ENCODE results near the gene BCOR. TPM values are rescaled to one million over a fixed set of nuclear protein-coding genes. Genes with fewer than 3 reads are reported as not detected.

Gene BCOR
- total RNA-seq, 4 donors from 2014 or later, result 23.8 to 37.5 (median 31.1) TPM

DNA sequence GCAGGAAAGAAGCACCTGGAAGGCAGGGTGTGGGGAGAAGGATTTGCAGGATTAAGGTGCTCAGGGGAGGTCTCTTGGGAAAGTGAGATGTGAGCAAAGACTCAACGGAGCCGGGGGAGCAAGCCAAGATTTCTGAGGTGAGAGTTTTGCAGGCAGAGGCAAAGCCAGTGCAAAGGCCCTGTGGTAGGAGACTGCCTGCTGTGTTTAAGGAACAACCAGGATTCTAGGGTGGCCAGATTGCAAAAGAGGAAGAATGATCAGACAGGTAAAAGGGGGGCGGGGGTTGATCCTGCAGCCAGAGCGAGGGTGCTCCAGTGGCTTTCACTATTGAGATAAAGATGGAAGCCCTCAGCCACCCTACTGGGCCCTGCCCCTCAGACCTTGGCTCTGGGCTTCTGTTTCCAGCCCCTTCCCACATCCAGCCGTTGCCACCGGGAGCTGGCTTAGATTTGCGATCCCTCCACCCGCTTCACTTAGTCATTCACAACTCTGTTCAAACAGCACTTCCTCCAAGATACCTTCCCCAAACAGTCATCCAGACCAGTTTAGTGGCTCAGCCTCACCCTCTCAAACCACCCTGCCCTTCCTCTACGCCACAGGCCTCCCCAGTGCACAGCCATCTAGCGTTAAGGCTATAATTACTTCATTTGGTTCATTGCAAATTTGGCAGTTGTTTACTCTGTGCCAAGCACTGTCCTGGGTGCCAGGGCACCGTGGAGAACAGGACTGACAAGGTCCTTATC, 23.3 kb upstream of the BCOR start:
- 58 to 68% methylated on average over 11 of the region's 11 CpGs for WGBS, 2 donors
- H3K4me3 ChIP-seq (ENCODE audit: low read depth, poor library complexity, severe bottlenecking), result no peak overlapping the region
- DNase-seq (ENCODE audit: low spot score in 2 of 2), result no peak
- TF ChIP-seq POLR2A (IDR thresholded peaks at IDR 0.05), result no peak
- TF ChIP-seq, protein P1, sequence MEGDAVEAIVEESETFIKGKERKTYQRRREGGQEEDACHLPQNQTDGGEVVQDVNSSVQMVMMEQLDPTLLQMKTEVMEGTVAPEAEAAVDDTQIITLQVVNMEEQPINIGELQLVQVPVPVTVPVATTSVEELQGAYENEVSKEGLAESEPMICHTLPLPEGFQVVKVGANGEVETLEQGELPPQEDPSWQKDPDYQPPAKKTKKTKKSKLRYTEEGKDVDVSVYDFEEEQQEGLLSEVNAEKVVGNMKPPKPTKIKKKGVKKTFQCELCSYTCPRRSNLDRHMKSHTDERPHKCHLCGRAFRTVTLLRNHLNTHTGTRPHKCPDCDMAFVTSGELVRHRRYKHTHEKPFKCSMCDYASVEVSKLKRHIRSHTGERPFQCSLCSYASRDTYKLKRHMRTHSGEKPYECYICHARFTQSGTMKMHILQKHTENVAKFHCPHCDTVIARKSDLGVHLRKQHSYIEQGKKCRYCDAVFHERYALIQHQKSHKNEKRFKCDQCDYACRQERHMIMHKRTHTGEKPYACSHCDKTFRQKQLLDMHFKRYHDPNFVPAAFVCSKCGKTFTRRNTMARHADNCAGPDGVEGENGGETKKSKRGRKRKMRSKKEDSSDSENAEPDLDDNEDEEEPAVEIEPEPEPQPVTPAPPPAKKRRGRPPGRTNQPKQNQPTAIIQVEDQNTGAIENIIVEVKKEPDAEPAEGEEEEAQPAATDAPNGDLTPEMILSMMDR (IDR thresholded peaks at IDR 0.05), result no peak
- intact Hi-C loops (cut with DNase I; ENCODE audit: low total_unique reads), result no loop called here

DNA sequence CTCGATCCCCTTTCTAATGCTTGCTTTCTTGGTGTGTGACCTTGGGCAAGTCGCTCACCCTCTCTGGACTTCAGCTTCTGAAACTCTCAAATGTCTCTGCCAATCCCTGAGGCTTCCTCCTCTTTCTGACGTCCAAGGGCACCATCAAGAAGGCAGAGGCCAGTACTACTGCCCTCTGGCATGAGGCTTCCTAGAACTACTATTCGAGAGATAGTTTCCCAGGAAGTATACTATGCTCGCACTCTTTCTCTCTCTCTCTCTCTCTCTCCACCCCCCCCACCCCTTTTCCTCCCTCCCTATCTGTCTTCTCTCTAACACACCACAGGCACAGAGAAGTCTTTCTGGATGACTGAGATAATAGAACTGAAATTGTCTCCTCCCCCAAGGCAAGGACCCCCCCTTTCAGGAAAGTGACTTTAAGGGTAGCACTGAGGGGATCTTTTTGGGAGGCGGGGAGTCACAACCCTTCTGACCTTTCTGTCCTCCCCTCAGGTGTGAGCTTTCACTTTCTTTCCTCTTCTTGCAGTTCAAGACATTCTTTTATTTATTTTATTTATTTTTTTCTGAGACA, 20.0 kb upstream of the BCOR start:
- WGBS, 2 donors, result 73 to 88% methylated on average over 6 of the region's 6 CpGs
- no peak for DNase-seq (ENCODE audit: low spot score in 2 of 2)
- no peak overlapping the region for H3K4me3 ChIP-seq (ENCODE audit: low read depth, poor library complexity, severe bottlenecking)
- TF ChIP-seq POLR2A (IDR thresholded peaks at IDR 0.05), result no peak
- TF ChIP-seq, protein P1 (IDR thresholded peaks at IDR 0.05), result no peak
- intact Hi-C loops (cut with DNase I; ENCODE audit: low total_unique reads), result no loop called here

DNA sequence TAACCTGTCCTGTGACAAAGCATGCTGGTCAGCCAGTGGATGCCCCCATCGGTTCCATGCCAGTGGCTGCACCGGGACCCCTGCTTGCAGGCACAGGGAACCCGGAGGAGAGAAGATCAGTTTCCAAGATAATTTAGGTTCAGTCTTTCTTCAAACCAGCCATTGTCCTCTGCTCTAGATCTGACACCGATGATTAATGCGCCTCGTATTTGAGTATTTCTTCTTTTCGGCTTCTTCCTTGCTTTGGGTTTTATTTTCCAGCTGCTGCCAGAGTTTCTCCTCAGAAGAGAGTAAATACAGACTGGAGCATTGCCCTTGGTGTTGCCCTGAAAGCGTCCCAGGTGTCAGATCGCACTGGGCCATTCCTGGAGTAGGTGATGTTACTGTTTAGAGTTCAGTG, 19.2 kb upstream of the BCOR start:
- intact Hi-C loops (cut with DNase I; ENCODE audit: low total_unique reads), result no loop called here
- 86 to 89% methylated on average over 9 of the region's 9 CpGs for WGBS, 2 donors
- TF ChIP-seq, protein P1 (IDR thresholded peaks at IDR 0.05), result no peak
- no peak for TF ChIP-seq POLR2A (IDR thresholded peaks at IDR 0.05)
- H3K4me3 ChIP-seq (ENCODE audit: low read depth, poor library complexity, severe bottlenecking), result no peak overlapping the region
- no peak for DNase-seq (ENCODE audit: low spot score in 2 of 2)

DNA sequence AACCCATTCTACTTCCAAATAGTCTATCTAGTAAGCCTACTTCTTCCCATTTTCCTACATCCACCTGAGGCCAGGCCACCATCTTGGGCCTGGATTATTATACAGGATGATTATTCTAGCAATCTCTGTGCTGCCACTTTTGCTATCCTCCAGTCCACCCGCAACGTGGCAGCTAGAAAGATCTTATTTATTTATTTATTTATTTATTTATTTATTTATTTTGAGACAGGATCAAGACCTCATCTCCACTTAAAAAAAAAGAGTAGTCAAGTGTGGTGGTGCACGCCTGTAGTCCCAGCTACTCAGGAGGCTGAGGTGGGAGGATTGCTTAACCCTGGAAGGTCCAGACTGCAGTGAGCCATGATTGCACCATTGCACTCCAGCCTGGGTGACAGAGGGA, 15.2 kb upstream of the BCOR start:
- WGBS, 2 donors, result 87 to 100% methylated on average over 3 of the region's 3 CpGs
- DNase-seq (ENCODE audit: low spot score in 2 of 2), result no peak
- intact Hi-C loops (cut with DNase I; ENCODE audit: low total_unique reads), result no loop called here
- no peak for TF ChIP-seq POLR2A (IDR thresholded peaks at IDR 0.05)
- TF ChIP-seq, protein P1 (IDR thresholded peaks at IDR 0.05), result no peak
- H3K4me3 ChIP-seq (ENCODE audit: low read depth, poor library complexity, severe bottlenecking), result no peak overlapping the region

DNA sequence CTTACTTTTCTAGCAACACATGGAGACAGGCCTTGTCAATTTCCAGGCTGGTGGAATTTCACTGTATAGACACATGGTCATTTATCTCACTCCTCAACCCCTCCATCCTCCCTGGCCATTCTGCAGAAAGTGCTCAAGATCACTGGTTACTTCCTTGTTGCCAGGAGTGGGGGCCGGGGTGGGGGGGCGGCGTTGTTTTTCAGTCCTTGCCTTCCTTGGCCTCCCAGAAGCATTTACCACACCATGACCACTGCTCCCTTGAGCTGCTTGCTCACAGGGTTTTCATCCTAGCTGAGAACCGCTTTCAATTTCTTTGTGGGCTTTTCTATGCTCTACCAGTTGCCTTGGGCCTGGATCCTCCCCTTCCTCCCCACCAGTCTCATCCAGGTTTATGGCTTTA, 14.1 kb upstream of the BCOR start:
- H3K4me3 ChIP-seq (ENCODE audit: low read depth, poor library complexity, severe bottlenecking), result no peak overlapping the region
- no peak for TF ChIP-seq POLR2A (IDR thresholded peaks at IDR 0.05)
- TF ChIP-seq, protein P1 (IDR thresholded peaks at IDR 0.05), result no peak
- 68 to 93% methylated on average over 4 of the region's 4 CpGs for WGBS, 2 donors
- intact Hi-C loops (cut with DNase I; ENCODE audit: low total_unique reads), result no loop called here
- no peak for DNase-seq (ENCODE audit: low spot score in 2 of 2)
